NCI-H69 (cell line): Measurements from ENCODE around the gene PIBF1.
"Not testable (repeated sequence)": the region's sequence is repeated elsewhere in the genome, so short reads cannot be mapped to it uniquely, and the experiment has no call there.

Experiments used
- DNase-seq: peaks from one replicate; lab custom pipeline; 2025; lab: John Stamatoyannopoulos, UW

PIBF1 gene

DNA sequence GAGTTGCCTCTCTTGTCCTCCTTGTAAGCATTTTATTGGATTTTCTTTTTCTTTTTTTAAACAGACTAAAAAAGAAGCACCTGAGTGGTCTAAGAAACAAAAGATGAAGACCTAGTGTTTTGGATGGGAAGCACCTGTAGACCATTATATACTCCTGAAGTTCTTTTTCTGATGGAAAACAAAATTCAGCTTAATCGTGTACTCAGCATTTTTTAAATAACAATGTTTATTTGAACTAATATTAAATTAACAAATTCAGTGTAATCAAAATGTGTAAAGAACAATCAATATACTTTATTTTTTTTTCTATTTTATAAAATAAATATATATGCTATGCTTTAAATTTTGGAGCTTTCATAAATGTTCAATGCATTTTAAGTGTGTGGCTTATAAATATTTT lies 233.9 kb downstream of the PIBF1 start:
- DNase-seq = no peak

GRCh38 chr13:73018336-73018735 lies 236.4 kb downstream of the PIBF1 start:
- no peak for DNase-seq

DNA sequence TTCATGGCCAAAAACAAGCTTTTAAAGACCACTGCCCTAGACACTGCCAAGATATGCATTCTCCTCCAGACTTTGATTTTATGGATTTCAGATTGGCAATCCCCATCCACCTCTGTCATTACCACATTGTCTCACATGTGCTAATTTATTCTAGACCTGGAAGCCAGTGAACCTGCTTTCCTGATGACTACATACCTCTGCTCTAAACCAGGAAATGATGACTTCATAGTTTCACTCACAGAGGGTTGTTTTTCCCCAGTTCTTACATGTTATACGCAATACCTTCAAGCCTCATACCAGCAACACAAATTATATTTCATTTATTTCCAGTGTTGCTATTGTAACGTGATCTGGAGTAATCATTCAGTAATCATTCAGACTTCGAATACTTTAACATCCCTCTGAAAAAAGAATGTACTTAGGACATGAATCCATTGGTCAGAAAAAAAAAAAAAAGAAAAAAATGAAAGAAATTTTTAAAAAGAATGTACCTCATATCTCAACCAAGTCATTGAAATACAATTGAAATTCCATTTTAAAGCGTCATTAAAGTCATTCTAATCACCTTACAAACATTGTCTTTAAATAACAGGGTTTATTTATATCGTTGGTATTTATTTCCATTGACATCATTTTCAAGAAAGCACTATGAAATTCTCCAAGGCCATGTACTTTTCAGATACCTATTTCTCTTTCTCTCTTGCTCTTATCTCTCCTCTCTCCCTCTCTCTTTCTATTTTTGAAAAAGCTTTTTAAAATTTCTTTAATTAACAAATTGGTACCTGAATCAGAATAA lies 243.5 kb downstream of the PIBF1 start:
- DNase-seq = no peak

DNA sequence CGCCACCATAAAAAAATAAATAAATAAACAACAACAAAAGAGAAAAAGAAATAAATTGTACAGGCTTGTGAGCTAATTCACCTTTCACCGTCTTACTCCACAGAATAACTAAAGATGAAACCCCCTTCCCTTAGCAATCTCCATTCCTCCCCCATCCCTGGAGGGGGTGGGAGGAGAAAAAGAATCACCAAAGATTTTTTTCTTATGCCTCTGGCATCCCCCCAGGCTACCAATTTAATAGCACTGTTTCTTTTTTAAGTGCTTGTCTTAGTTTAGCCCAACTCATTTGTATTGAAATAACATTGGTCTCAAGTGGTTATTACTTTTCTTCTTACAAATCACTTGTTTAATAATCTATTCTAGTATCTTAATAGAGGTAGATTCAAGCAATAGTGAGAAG lies 253.0 kb downstream of the PIBF1 start:
- no peak for DNase-seq

DNA sequence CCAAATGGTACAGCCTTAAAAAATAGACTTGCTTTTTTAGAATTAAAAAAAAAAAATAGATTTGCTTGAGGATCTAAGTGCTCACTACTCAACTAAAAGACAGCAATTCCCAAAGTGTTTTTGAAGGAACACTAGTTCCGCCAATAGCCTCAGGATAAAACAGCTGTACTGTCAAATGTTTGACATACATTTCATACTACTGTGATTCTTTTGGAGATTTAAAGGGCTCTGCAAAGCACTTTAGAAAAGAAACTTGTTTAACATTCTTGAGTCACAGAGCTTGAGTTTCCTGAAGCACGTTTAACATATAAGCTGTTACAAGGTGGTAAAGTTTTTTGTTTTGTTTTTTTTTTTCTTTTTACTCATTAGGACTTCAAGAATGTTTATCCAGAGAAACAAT lies 253.7 kb downstream of the PIBF1 start:
- no peak for DNase-seq

DNA sequence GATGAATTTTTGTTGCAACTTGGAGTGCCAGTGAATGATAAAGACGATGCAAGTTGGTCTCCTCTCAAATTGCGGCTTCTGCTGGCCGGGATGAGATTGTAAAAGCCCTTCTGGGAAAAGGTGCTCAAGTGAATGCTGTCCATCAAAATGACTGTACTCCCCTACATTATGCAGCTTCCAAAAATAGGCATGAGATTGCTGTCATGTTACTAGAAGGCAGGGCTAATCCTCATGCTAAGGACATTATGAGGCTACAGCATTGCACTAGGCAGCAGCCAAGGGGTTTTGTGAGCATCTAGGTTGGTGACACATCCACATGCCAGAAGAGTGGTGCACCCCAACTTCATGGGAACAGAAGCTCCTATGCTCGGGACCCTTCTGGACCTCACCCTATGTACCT lies 254.6 kb downstream of the PIBF1 start:
- DNase-seq = no peak

GRCh38 chr13:73038064-73038463 lies 256.1 kb downstream of the PIBF1 start:
- peak; percentile 12 for DNase-seq

- peak; percentile 59 for DNase-seq
Measured at GRCh38 chr13:73039201-73040108, 257.5 kb downstream of the PIBF1 start.

DNA sequence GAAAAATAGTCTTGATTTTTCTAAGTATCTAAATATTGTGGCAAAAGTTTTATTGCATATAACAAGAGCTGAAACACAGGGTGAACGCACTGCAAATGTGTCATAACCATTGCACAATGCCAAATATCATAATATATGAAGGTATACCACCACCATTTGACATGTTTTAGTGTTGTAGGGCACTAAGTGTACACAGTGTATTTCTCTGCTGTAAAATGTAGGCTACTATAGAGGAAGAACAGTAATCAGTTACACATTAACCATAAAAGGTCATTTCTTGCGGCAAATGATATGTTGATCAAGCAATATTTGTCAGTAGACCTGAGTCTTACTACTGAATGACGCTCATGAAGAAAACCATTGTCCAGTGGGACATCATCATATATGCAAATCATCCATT lies 258.6 kb downstream of the PIBF1 start:
- DNase-seq = no peak

DNA sequence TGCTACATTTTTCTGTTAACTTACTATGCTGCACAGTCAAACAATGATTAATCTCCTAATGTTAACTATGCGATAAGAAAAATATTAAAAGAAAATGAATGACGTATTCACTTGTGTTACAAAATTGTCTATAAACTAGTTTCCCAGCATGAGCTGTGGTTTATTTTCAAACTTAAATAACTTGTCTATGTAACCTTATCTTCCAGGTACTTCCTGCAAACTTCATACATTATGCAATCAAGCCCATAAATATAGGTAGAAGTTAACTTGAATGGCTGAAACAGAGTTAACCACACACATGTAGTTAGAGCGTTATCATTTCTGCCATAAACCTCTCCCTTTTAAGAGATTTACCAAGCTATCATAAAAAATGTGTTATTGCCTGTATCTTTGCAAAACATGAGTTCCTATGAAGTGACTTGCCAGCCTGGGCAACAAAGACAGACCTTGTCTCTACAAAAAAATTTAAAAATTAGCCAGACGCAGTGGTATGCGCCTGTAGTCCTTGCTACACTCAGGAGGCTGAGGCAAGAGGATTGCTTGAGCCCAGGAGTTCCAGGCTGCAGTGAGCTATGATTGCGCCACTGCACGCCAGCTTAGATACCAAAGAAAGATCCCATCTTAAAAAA lies 259.1 kb downstream of the PIBF1 start:
- no peak for DNase-seq

DNA sequence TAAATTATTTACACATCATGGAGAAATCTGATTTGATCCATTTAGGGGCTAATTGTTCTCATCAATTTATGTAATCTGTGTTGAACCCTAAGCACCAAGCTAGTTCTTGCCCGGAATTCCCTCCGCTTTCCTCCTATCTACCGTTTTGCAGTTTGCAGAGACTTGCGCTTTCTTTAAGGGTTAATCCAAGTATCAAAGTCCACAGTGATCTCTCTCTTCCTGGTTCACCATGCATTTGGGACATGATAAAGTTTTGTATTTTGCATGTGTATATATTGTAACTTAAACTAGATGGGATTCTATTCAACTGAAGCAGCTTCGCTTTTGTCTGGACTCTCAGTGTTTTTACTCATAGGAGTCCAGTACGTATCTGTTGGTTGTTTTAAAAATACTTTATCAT lies 263.1 kb downstream of the PIBF1 start:
- no peak for DNase-seq

GRCh38 chr13:73048615-73049014 lies 266.7 kb downstream of the PIBF1 start:
- DNase-seq = not testable (repeated sequence)

DNA sequence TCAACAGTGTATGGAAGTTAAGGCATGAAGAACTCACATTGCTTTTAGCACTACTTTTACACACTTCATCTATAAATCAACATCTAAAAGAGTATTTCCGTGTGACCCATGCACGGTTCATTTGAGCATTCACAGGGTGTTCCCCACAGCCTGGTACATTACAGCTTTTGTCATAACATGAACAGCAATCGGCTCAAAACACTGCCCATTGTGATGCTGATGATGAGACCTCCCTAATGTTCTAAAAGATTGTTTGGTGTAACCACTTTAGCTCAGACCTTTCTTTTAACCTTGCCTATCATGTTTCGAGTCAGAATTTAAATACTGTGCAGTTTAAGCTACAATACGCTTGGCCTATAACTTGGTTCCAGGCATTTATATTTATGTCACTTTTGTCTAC lies 272.8 kb downstream of the PIBF1 start:
- peak; percentile 40 for DNase-seq

DNA sequence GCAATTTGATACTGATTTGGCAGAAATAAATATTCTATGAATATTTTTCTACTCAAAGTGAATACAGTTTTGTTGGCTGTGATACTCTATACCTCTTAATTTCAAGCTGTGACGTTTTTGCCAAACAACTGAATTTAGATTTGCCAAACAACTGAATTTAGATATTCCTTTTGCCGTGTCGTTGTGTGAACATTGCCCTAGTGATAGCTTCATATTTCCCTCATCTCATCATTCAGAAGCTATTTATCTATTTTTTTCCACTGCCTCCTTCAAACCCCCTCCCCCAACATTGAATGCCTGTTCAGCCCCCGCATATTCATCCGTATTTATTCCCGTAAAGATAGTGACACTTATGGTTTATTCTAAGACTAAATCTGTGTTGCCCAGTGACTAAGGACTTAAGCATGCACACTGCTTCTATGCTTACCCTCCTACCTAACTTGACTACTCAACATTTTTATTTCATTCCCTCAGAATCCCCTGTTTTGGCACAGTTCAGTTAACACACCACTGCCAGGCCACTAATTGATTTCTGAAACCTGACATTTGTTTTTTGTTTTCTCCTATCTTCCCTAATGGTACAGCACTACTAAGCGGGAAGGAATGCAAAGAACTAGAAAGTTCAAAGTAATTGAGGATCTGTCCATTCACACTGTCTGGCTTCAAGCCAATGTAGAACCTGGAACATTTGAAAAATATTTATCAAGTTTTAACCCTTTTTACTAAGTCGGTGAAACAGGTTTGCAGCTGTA lies 274.1 kb downstream of the PIBF1 start:
- peak; percentile 43 for DNase-seq

DNA sequence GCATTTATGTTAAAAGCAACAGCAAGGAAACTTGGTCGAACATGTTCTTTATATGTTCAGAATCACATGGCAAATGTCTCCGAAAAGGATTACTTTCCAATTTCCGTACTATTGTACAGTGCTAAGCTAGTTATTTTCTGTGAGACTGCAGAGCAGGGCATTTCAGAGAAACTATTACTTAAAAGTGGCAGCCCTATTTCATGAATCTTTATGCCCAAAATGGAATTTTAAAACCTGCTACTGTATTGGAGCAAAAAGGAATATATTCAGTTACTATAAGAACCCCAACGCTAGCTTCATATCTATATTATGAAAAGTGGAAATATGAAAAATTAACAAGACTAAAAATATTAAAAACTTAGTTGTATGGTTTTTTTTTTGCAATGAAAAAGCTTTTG lies 274.6 kb downstream of the PIBF1 start:
- DNase-seq = no peak

DNA sequence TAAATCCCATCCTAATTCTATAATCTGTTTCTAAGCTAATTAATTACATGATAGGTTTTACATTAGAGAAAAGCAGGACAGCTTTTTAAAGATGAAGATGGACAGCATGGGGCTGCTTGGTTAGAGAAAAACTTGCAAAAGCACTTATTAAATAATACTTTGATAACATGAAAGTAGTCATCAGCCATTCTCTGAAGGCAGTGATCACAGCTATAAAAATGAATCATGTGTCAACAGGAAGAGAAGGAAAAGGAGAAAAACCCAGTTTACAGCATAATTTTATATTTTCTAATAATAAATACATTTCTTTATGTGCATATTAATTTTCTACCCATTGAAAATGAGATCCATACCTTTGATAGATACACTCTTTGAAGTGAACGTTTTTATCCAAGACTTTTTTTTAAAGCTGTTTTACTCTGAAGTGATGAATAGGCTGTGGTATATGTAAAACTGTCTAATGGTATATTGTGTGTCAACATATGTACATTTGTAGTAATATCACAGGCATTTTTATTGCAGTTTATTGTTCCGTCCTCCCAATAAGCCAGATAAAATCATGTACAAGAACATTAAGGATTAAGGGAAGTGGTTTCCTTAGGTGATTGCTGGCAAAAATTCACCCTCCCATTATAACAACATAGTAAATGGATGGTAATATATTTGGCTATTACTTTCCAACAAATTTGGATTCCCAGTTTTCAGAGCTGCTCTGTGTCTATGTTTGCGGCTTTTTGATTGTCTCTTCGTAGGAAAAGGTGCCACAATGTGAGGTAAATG lies 275.5 kb downstream of the PIBF1 start:
- peak; percentile 13 for DNase-seq

DNA sequence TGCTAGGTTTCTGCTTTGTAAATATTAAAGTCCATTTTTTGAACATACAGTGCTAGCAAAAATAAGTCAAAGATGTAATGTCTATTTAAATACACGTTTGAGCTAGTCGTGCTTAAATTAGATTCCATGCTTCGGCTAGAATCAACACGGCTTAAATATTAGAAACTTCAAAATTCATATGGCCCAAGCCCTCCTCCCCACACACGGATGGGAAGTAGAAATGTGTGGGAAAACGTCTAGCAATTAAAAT lies 276.1 kb downstream of the PIBF1 start:
- no peak for DNase-seq

GRCh38 chr13:73058432-73058735 lies 276.5 kb downstream of the PIBF1 start:
- no peak for DNase-seq

DNA sequence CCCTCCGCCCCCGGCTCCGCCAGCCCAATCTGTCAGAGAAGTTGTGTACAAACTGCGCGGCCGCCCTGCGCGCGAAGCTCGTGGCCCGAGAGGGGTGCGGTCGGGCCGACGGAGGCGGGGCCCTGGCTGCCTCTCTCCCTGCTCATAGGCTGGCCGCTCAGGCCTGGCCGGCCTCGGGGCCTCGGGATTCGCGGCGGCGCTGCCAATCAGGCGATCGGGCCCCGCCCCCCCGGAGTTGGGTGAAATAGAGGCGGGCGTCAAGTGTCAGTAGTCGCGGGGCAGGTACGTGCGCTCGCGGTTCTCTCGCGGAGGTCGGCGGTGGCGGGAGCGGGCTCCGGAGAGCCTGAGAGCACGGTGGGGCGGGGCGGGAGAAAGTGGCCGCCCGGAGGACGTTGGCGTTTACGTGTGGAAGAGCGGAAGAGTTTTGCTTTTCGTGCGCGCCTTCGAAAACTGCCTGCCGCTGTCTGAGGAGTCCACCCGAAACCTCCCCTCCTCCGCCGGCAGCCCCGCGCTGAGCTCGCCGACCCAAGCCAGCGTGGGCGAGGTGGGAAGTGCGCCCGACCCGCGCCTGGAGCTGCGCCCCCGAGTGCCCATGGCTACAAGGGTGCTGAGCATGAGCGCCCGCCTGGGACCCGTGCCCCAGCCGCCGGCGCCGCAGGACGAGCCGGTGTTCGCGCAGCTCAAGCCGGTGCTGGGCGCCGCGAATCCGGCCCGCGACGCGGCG lies 277.0 kb downstream of the PIBF1 start, which contains the start of gene KLF5:
Gene KLF5 (plus strand): TSS at position 270 of the 724 bp plus-strand sequence. CDS start 323 bp downstream, at position 593.
- DNase-seq = peak; percentile 97

DNA sequence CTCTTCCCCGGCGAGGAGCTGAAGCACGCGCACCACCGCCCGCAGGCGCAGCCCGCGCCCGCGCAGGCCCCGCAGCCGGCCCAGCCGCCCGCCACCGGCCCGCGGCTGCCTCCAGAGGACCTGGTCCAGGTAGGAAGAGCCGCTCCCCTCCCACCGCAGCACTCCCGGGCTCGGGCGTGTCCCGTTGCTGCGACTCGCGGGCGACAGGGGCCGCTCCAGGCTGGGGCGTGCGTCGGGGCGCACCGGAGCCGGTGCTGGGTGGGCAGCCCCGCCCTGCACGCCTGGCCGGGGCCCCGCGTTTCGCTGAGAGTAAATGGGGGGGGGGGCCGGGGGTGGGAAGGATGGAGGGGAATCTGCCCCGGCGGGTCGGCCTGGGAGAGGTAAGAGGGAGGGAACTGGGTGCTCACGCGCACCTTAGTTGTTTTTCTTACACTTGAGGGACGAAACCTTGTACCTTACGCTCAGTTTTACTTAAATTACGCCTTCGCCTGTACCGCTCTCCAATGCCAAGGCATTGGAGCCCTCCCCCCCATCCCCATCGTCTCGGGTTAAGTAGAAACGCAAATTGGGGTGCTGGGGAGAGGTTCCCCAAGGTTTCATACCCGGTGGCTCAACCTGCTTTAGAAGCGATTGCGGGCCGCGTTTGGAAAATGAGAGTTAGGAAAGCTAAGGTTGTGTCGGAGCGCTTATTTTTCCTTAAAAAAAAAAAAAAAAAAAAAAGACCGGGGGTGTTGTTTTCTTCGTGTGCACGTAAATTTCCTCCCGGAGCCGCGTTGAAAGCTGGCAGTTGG lies 277.7 kb downstream of the PIBF1 start:
- peak; percentile 68 for DNase-seq
